GM23248 (cell line): ENCODE results near the gene RHCE. TPM values are rescaled to one million over a fixed set of nuclear protein-coding genes. Genes with fewer than 3 reads are reported as not detected.
"Not testable (repeated sequence)": the region's sequence is repeated elsewhere in the genome, so short reads cannot be mapped to it uniquely, and the experiment has no call there.

ENCODE experiments used
- DNase-seq: peaks from one replicate; pipeline ENCODE4 v3.0.0-alpha.2; 2015
- H2AFZ ChIP-seq: fragments of 200-600 bp; sonication (generic); 2 replicates; pipeline ENCODE4 v1.6.1; 2016; ENCODE audit warnings: antibody characterized with exemption
- H3F3A ChIP-seq: fragments of 200-600 bp; sonication (generic); 2 replicates; pipeline ENCODE4 v1.6.1; 2016; ENCODE audit warnings: mild to moderate bottlenecking, antibody characterized with exemption, mixed run types; ENCODE audit not compliant: insufficient read depth
- H3K27ac ChIP-seq: fragments of 200-600 bp; sonication (generic); 2 replicates; pipeline ENCODE4 v1.5.1; 2016; ENCODE audit warnings: mild to moderate bottlenecking
- H3K27me3 ChIP-seq: fragments of 200-600 bp; sonication (generic); replicated peaks from 2 replicates; pipeline ENCODE4 v1.6.1; 2016; ENCODE audit warnings: mild to moderate bottlenecking; ENCODE audit not compliant: insufficient read depth
- H3K36me3 ChIP-seq: fragments of 200-600 bp; sonication (generic); 2 replicates; pipeline ENCODE4 v1.6.1; 2016; ENCODE audit warnings: low read depth, mild to moderate bottlenecking
- H3K4me1 ChIP-seq: fragments of 200-600 bp; sonication (generic); 2 replicates; pipeline ENCODE4 v1.6.1; 2016; ENCODE audit warnings: mild to moderate bottlenecking; ENCODE audit not compliant: insufficient read depth
- H3K4me2 ChIP-seq: fragments of 200-600 bp; sonication (generic); one replicate; pipeline ENCODE4 v1.6.1; 2016; ENCODE audit warnings: mild to moderate bottlenecking; ENCODE audit not compliant: unreplicated experiment
- H3K4me3 ChIP-seq: fragments of 200-600 bp; sonication (generic); 2 replicates; pipeline ENCODE4 v1.5.1; 2016; ENCODE audit warnings: mild to moderate bottlenecking
- H3K79me2 ChIP-seq: fragments of 200-600 bp; sonication (generic); 2 replicates; pipeline ENCODE4 v1.6.1; 2016; ENCODE audit warnings: mild to moderate bottlenecking; ENCODE audit not compliant: insufficient read depth
- H3K9ac ChIP-seq: fragments of 200-600 bp; sonication (generic); 2 replicates; pipeline ENCODE4 v1.6.1; 2016; ENCODE audit warnings: mild to moderate bottlenecking
- H3K9me2 ChIP-seq: fragments of 200-600 bp; sonication (generic); 2 replicates; pipeline ENCODE4 v1.6.1; 2016; ENCODE audit warnings: mixed run types, mild to moderate bottlenecking, moderate library complexity; ENCODE audit not compliant: insufficient read depth
- H3K9me3 ChIP-seq: fragments of 200-600 bp; sonication (generic); one replicate; pipeline ENCODE4 v1.6.1; 2017; ENCODE audit warnings: low read depth
- H4K20me1 ChIP-seq: fragments of 200-600 bp; sonication (generic); 2 replicates; pipeline ENCODE4 v1.6.0; 2016; ENCODE audit not compliant: insufficient read depth
- EZH2 ChIP-seq: fragments of 200-600 bp; sonication (generic); IDR thresholded peaks from 2 replicates; pipeline ENCODE4 v1.6.1; 2018; ENCODE audit warnings: antibody characterized with exemption, mild to moderate bottlenecking; ENCODE audit not compliant: insufficient read depth, poor library complexity, severe bottlenecking
- EZH2phosphoT487 ChIP-seq: fragments of 200-600 bp; sonication (generic); IDR thresholded peaks from 2 replicates; pipeline ENCODE4 v1.6.1; 2018; ENCODE audit warnings: antibody characterized with exemption, moderate library complexity, mild to moderate bottlenecking, low read depth; ENCODE audit not compliant: insufficient read depth
- WGBS, 2 experiments: methylation state at CpG; one replicate each; pipeline ENCODE4 v1.1.6; 2015 to 2017; ENCODE audit warnings: low lambda C conversion rate in 2 of 2, low coverage in 1 of 2; ENCODE audit errors: missing lambda C conversion rate in 2 of 2; 5-methylcytosine and 5-hydroxymethylcytosine counted together
- in situ Hi-C: fragments of 300-500 bp; cut with MboI; formaldehyde crosslinking; loops from 2 replicates; pipeline ENCODE4 v1.15.0; 2020
- polyA plus RNA-seq: library from polyadenylated mRNA; unstranded; fragments of >200 nt; fragmentation: Nextera tagmentation; extraction: Ambion mirVana; gene quantifications from 2 replicates; pipeline ENCODE4 v1.2.1, GENCODE V29; 2016
- total RNA-seq: library from RNA; depleted of rRNA; stranded (reverse); fragments of >200 nt; shearing (Covaris generic); gene quantifications from 2 replicates; pipeline ENCODE4 v1.2.3, GENCODE V29; 2014; rRNA removed

Gene RHCE
- 0.43 and 0.89 TPM in 2 replicates for total RNA-seq
- polyA plus RNA-seq: 0.90 and 1.6 TPM in 2 replicates

- H3K79me2 ChIP-seq, H3K4me1 ChIP-seq, H4K20me1 ChIP-seq, H3K27ac ChIP-seq, H2AFZ ChIP-seq, H3K9me2 ChIP-seq, H3K4me3 ChIP-seq, H3F3A ChIP-seq, H3K4me2 ChIP-seq, H3K9ac ChIP-seq, H3K36me3 ChIP-seq, DNase-seq, H3K9me3 ChIP-seq, H3K27me3 ChIP-seq, in situ Hi-C loops: not testable (repeated sequence)
- 99 to 100% methylated on average over 8 of the region's 9 CpGs for WGBS, 2 experiments
These were observed at the start of gene RHCE for GRCh38 chr1:25420715-25421114. Gene RHCE (minus strand): TSS chr1:25420825. CDS start chr1:25420786, 39 bp downstream.

GRCh38 chr1:25469177-25469576 is 48.6 kb upstream of the RHCE start:
- 0 to 1% methylated on average over 2 of the region's 2 CpGs for WGBS, 2 experiments
- TF ChIP-seq EZH2phosphoT487 (no peak), EZH2 (no peak)
- no peaks in the 10 kb centered on the region for H4K20me1 ChIP-seq

GRCh38 chr1:25468033-25468432 is 47.4 kb upstream of the RHCE start:
- H3K79me2 ChIP-seq: peaks cover 58% of the 10 kb centered on the region
- H3F3A ChIP-seq: peaks cover 27% of the 10 kb centered on the region
- H3K27me3 ChIP-seq: no peaks in the 10 kb centered on the region
- peak; percentile 41 for DNase-seq
- H3K4me2 ChIP-seq: no peak overlapping the region
- no peaks in the 10 kb centered on the region for H4K20me1 ChIP-seq
- peaks cover 20% of the 10 kb centered on the region for H3K4me1 ChIP-seq
- H2AFZ ChIP-seq: no peak overlapping the region
- no peaks in the 10 kb centered on the region for H3K9me3 ChIP-seq
- no peak overlapping the region for H3K4me3 ChIP-seq
- H3K27ac ChIP-seq: peak overlapping the region; percentile 58
- H3K9me2 ChIP-seq: no peaks in the 10 kb centered on the region
- TF ChIP-seq EZH2phosphoT487 (no peak), EZH2 (no peak)
- no peaks in the 10 kb centered on the region for H3K36me3 ChIP-seq
- in situ Hi-C loops: no loop called here
- H3K9ac ChIP-seq: no peak overlapping the region

More at GRCh38 chr1:25469177-25469576, 48.6 kb upstream of the RHCE start:
- H3K4me1 ChIP-seq: peaks cover 20% of the 10 kb centered on the region
- no peak overlapping the region for H2AFZ ChIP-seq
- no peak overlapping the region for H3K4me2 ChIP-seq
- no peaks in the 10 kb centered on the region for H3K27me3 ChIP-seq
- H3F3A ChIP-seq: peaks cover 27% of the 10 kb centered on the region
- H3K9me2 ChIP-seq: no peaks in the 10 kb centered on the region
- no peaks in the 10 kb centered on the region for H3K9me3 ChIP-seq
- peaks cover 65% of the 10 kb centered on the region for H3K79me2 ChIP-seq
- H3K9ac ChIP-seq: 0 out of 2 replicates have a peak overlapping the region, but pooled peaks have one; percentile 34
- no peak overlapping the region for H3K4me3 ChIP-seq
- no peaks in the 10 kb centered on the region for H3K36me3 ChIP-seq
- H3K27ac ChIP-seq: peak overlapping the region; percentile 58
- in situ Hi-C loops: no loop called here
- DNase-seq: peak; percentile 83

GRCh38 chr1:25467616-25468015 is 47.0 kb upstream of the RHCE start:
- Histone ChIP-seq H4K20me1 (no peaks in the 10 kb centered on the region), H2AFZ (no peak overlapping the region), H3K4me1 (peaks cover 20% of the 10 kb centered on the region), H3K9me3 (no peaks in the 10 kb centered on the region), H3K9ac (no peak overlapping the region), H3K27ac (no peak overlapping the region), H3K9me2 (no peaks in the 10 kb centered on the region), H3K4me2 (no peak overlapping the region), H3K36me3 (no peaks in the 10 kb centered on the region), H3K79me2 (peaks cover 56% of the 10 kb centered on the region), H3K4me3 (no peak overlapping the region), H3K27me3 (no peaks in the 10 kb centered on the region), H3F3A (peaks cover 27% of the 10 kb centered on the region)
- WGBS, 2 experiments: 97 to 98% methylated on average over 1 of the region's 1 CpG
- TF ChIP-seq EZH2 (no peak), EZH2phosphoT487 (no peak)
- DNase-seq: no peak
- in situ Hi-C loops: no loop called here

GRCh38 chr1:25467193-25467592 is 46.6 kb upstream of the RHCE start:
- Histone ChIP-seq H3K4me1 (peaks cover 20% of the 10 kb centered on the region), H2AFZ (no peak overlapping the region), H3K9me2 (no peaks in the 10 kb centered on the region), H3K36me3 (no peaks in the 10 kb centered on the region), H3K9me3 (no peaks in the 10 kb centered on the region), H4K20me1 (no peaks in the 10 kb centered on the region), H3K4me2 (no peak overlapping the region), H3K4me3 (no peak overlapping the region), H3K27ac (no peak overlapping the region), H3K79me2 (peaks cover 52% of the 10 kb centered on the region), H3K9ac (no peak overlapping the region), H3K27me3 (no peaks in the 10 kb centered on the region), H3F3A (peaks cover 27% of the 10 kb centered on the region)
- no peak for DNase-seq
- 75 to 76% methylated on average over 4 of the region's 4 CpGs for WGBS, 2 experiments
- in situ Hi-C loops: no loop called here
- TF ChIP-seq EZH2phosphoT487: no peak
- TF ChIP-seq EZH2: no peak
